Heart left ventricle (tissue), 13 donors: ENCODE results near the gene SELP.

ENCODE experiments used
- CTCF ChIP-seq, 12 donors: fragments of 200-600 bp; sonication (generic) in 4 of 12; IDR thresholded peaks; one replicate each; pipeline versions ENCODE4 v1.5.0 to v1.8.0; 2018 to 2022; ENCODE audit warnings: antibody characterized with exemption in 12 of 12, mild to moderate bottlenecking in 5 of 12
- POLR2A ChIP-seq, 2 donors: fragments of 450-650 bp; IDR thresholded peaks; one replicate each; pipeline ENCODE4 v1.6.1; 2017; ENCODE audit warnings: antibody characterized with exemption in 2 of 2, mild to moderate bottlenecking in 2 of 2, moderate library complexity in 2 of 2
- donor health status: ischemic (EF 13 %, LVEDD 7.1; RV severe dilation, severe dysfunction).
- donor health status: DM: no; HTN: yes; CAD: no.
- donor health status: DM: no; HTN: no; CAD: no.
- donor health status: ischemic (EF 25% LVEDD 6.9; RV normal size, moderate dysfunction).
- donor health status: ischemic (EF 25% LVEDD 5.7; RV mildly dilated, moderate dysfunction).
- donor health status: ischemic (EF 35%, LVEDD 5.7; RV mildly dilated, moderate dysfunction).
- donor health status: nonischemic (EF 11% LVEDD 7.7; RV severe dilation, severe dysfunction).
- donor health status: DM: yes; HTN: yes; CAD: no.
- donor health status: PGD.
- donor health status: ischemic (EF 29% LVEDD 5.4; RV normal size, mild dysfunction).
- donor health status: nonischemic (EF 23%, LVEDD 6.1; RV moderate dilation, normal function).

DNA sequence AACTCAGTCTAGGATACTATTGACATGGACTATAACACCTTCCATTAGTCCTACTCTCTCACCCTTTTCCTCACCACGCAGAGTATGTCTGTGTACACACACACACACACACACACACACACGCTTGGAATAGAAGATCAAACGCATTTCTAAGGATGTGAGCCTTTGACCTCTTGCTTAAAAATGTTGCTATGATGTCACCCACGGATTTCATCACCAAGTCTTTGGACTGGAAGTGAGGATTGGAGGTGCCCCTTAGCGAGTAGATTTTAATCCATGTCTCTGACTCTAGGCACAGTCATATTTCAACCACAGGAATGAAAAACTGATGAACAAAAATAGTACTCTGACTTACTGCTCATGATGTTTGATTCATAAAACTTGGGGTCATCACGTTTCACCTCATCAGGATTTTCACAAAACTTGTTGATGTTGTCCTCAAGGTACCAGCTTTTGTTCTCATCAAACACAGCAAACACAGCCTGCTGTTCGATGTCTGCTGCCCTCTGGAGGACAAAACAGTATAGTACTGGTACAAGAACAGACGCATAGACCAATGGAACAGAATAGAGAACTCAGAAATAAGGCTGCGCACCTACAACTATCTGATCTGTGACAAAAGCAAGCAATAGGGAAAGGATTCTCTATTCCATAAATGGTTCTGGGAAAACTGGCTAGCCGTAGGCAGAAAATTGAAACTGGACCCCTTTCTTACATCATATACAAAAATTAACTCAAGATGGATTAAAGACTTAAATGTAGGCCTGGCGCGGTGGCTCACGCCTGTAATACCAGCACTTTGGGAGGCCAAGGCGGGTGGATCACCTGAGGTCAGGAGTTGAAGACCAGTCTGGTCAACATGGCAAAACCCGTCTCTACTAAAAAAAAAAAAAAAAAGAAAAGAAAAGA is 83.6 kb downstream of the SELP start:
- TF ChIP-seq CTCF (IDR thresholded peaks at IDR 0.05): peak; percentile 64 to 88 (median 78)
- no peak for TF ChIP-seq POLR2A (IDR thresholded peaks at IDR 0.05)
